OCI-LY7 (cell line): ENCODE results near the gene GPATCH3. TPM values are rescaled to one million over a fixed set of nuclear protein-coding genes. Genes with fewer than 3 reads are reported as not detected.

Experiments
- BruUV-seq: library from RNA; stranded (reverse); fragments of 400-500 nt; replicated peaks from 2 replicates; lab custom pipeline; 2021; lab: Mats Ljungman, UMichigan
- CTCF ChIA-PET: fragments of 300-600 bp; sonication (Branson Sonifier 250); formaldehyde crosslinking; loops from one replicate; lab custom pipeline; 2022; ENCODE audit warnings: antibody characterized with exemption; ENCODE audit not compliant: unreplicated experiment; lab: Charles Lee
- POLR2A ChIA-PET: fragments of 300-600 bp; sonication (Branson Sonifier 250); formaldehyde crosslinking; loops from one replicate; lab custom pipeline; 2022; ENCODE audit warnings: antibody characterized with exemption; lab: Charles Lee
- DNase-seq: peaks from one replicate; pipeline ENCODE4 v3.0.0-alpha.2; 2015; ENCODE audit warnings: low spot score
- H2AFZ ChIP-seq: fragments of 200-600 bp; sonication (generic), shearing (Covaris generic); 2 replicates; pipeline ENCODE4 v1.6.1; 2014; ENCODE audit warnings: mild to moderate bottlenecking, antibody characterized with exemption, low read length, moderate library complexity
- H3K27ac ChIP-seq: fragments of 200-600 bp; sonication (generic); 2 replicates; pipeline ENCODE4 v1.5.1; 2014; ENCODE audit warnings: mixed run types, low read depth, mild to moderate bottlenecking, moderate library complexity, low read length, inconsistent platforms; ENCODE audit not compliant: poor library complexity, severe bottlenecking
- H3K36me3 ChIP-seq: fragments of 200-600 bp; sonication (generic); 2 replicates; pipeline ENCODE4 v1.6.1; 2014; ENCODE audit warnings: mild to moderate bottlenecking, antibody characterized with exemption, low read length, moderate library complexity, mixed read lengths; ENCODE audit not compliant: insufficient read depth
- H3K4me1 ChIP-seq: fragments of 200-600 bp; sonication (generic); 2 replicates; pipeline ENCODE4 v1.5.1; 2014; ENCODE audit warnings: mild to moderate bottlenecking, low read length; ENCODE audit not compliant: insufficient read depth, poor library complexity, severe bottlenecking
- H3K4me2 ChIP-seq: fragments of 200-600 bp; sonication (generic); 2 replicates; pipeline ENCODE4 v1.6.1; 2014; ENCODE audit warnings: mild to moderate bottlenecking, low read length
- H3K4me3 ChIP-seq: fragments of 200-600 bp; sonication (generic); 2 replicates; pipeline ENCODE4 v1.5.1; 2014; ENCODE audit warnings: mild to moderate bottlenecking, low read depth, low read length; ENCODE audit not compliant: poor library complexity, severe bottlenecking
- H3K79me2 ChIP-seq: fragments of 200-600 bp; sonication (generic); 2 replicates; pipeline ENCODE4 v1.6.1; 2016; ENCODE audit warnings: low read depth, mild to moderate bottlenecking, low read length, moderate library complexity, mixed read lengths; ENCODE audit not compliant: insufficient read depth
- H3K9me2 ChIP-seq: fragments of 200-600 bp; sonication (generic); 2 replicates; pipeline ENCODE4 v1.6.1; 2016; ENCODE audit warnings: mild to moderate bottlenecking, low read length, mixed read lengths; ENCODE audit not compliant: insufficient read depth
- H3K9me3 ChIP-seq: fragments of 200-600 bp; sonication (generic); 2 replicates; pipeline ENCODE4 v1.6.1; 2014; ENCODE audit warnings: mild to moderate bottlenecking, mixed run types, low read length, mixed read lengths
- H4K20me1 ChIP-seq: fragments of 200-600 bp; sonication (generic); 2 replicates; pipeline ENCODE4 v1.6.1; 2014; ENCODE audit warnings: mild to moderate bottlenecking, antibody characterized with exemption, low read length, moderate library complexity, mixed read lengths; ENCODE audit not compliant: insufficient read depth
- EZH2phosphoT487 ChIP-seq: fragments of 200-600 bp; sonication (generic); IDR thresholded peaks from 2 replicates; pipeline ENCODE4 v1.6.1; 2018; ENCODE audit warnings: low read depth, borderline replicate concordance, mild to moderate bottlenecking, mixed run types, antibody characterized with exemption, low read length, moderate library complexity, mixed read lengths
- intact Hi-C: fragments of 100-400 bp; cut with micrococcal nuclease; formaldehyde crosslinking; loops from one replicate; pipeline ENCODE4 v1.10.0; 2022; ENCODE audit not compliant: unreplicated experiment
- total RNA-seq, 2 experiments: library from RNA; depleted of rRNA in 1 of 2; stranded (reverse); fragments of >200 nt in 1 of 2; shearing (Covaris generic) in 1 of 2; gene quantifications; 2 replicates each; pipeline ENCODE4 v1.2.3, GENCODE V29; 2014 to 2022
- TF ChIP-seq, protein P1 (sequence below): fragments of 200-600 bp; sonication (generic); conservative IDR thresholded peaks from 2 replicates; pipeline ENCODE4 v1.5.1; 2014; ENCODE audit warnings: mild to moderate bottlenecking, antibody characterized with exemption, low read length, moderate library complexity, mixed read lengths

Gene GPATCH3
- total RNA-seq, 2 experiments from 2014 or later = 9.2 to 15.2 TPM

DNA sequence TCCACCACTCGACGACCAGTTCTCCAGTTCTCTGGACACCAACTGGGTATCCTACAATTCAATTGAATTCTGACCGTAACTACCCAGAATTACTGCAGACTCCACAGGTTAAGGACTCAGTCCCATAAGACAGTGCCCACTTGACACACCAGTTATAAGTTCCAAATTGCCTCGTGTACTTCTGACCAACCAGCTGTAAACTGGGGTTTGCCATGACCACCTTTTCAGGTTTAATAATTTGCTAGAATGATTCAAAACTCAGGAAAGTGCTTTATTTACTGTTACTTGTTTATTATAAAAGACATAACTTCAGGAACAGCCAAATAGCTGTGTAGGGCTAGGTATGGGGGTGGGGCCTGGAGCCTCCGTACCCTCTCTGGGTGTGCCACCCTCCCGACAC lies 36.6 kb upstream of the GPATCH3 start:
- peaks cover 39% of the 10 kb centered on the region; the same call in 1 of the 2 replicates for H3K79me2 ChIP-seq
- no peaks in the 10 kb centered on the region for H4K20me1 ChIP-seq
- peaks cover 80% of the 10 kb centered on the region for H3K36me3 ChIP-seq
- no peak overlapping the region for H3K4me2 ChIP-seq
- DNase-seq = no peak
- no peak overlapping the region for H3K27ac ChIP-seq
- BruUV-seq = TSS peak; percentile 18
- H3K4me1 ChIP-seq = peaks cover 12% of the 10 kb centered on the region
- no peak overlapping the region for H2AFZ ChIP-seq
- no peaks in the 10 kb centered on the region for H3K9me2 ChIP-seq
- intact Hi-C loops = no loop called here
- H3K9me3 ChIP-seq = no peaks in the 10 kb centered on the region
- H3K4me3 ChIP-seq = no peak overlapping the region
- POLR2A ChIA-PET = interaction anchor here (0.6 kb wide), 1 partner anchor 83 kb away, joined by 3 read pairs; no protein-coding TSS in a partner anchor
- TF ChIP-seq, protein P1, sequence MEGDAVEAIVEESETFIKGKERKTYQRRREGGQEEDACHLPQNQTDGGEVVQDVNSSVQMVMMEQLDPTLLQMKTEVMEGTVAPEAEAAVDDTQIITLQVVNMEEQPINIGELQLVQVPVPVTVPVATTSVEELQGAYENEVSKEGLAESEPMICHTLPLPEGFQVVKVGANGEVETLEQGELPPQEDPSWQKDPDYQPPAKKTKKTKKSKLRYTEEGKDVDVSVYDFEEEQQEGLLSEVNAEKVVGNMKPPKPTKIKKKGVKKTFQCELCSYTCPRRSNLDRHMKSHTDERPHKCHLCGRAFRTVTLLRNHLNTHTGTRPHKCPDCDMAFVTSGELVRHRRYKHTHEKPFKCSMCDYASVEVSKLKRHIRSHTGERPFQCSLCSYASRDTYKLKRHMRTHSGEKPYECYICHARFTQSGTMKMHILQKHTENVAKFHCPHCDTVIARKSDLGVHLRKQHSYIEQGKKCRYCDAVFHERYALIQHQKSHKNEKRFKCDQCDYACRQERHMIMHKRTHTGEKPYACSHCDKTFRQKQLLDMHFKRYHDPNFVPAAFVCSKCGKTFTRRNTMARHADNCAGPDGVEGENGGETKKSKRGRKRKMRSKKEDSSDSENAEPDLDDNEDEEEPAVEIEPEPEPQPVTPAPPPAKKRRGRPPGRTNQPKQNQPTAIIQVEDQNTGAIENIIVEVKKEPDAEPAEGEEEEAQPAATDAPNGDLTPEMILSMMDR = no peak
- TF ChIP-seq EZH2phosphoT487 = no peak
- CTCF ChIA-PET = no interaction called here

- BruUV-seq = no TSS peak
- H3K4me2 ChIP-seq = peak overlapping the region; percentile 55; the same call in 1 of the 2 replicates
- peak overlapping the region; percentile 55 for H3K27ac ChIP-seq
- TF ChIP-seq, protein P1 = no peak
- TF ChIP-seq EZH2phosphoT487 = no peak
- CTCF ChIA-PET = no interaction called here
- peaks cover 65% of the 10 kb centered on the region; the same call in 1 of the 2 replicates for H3K79me2 ChIP-seq
- H3K9me2 ChIP-seq = no peaks in the 10 kb centered on the region
- no peak overlapping the region for H2AFZ ChIP-seq
- no peaks in the 10 kb centered on the region for H4K20me1 ChIP-seq
- intact Hi-C loops = no loop called here
- no peak overlapping the region for H3K4me3 ChIP-seq
- no peaks in the 10 kb centered on the region for H3K9me3 ChIP-seq
- POLR2A ChIA-PET = interaction anchor here (0.7 kb wide), 1 partner anchor 77 kb away, joined by 3 read pairs; no protein-coding TSS in a partner anchor
- H3K36me3 ChIP-seq = peaks cover 83% of the 10 kb centered on the region
- peak; percentile 72 for DNase-seq
- H3K4me1 ChIP-seq = peaks cover 12% of the 10 kb centered on the region
Measured at GRCh38 chr1:26932531-26932930, 32.3 kb upstream of the GPATCH3 start.

GRCh38 chr1:26923711-26924110 lies 23.4 kb upstream of the GPATCH3 start:
- H3K4me1 ChIP-seq = peaks cover 16% of the 10 kb centered on the region
- no peak overlapping the region for H3K27ac ChIP-seq
- no peak for DNase-seq
- no TSS peak for BruUV-seq
- H3K36me3 ChIP-seq = peaks cover 60% of the 10 kb centered on the region
- H3K79me2 ChIP-seq = peaks cover 56% of the 10 kb centered on the region
- intact Hi-C loops = no loop called here
- no peak overlapping the region for H3K4me2 ChIP-seq
- no peak overlapping the region for H2AFZ ChIP-seq
- no peaks in the 10 kb centered on the region for H3K9me3 ChIP-seq
- H3K9me2 ChIP-seq = no peaks in the 10 kb centered on the region
- no peak for TF ChIP-seq EZH2phosphoT487
- TF ChIP-seq, protein P1 = no peak
- peaks cover 10% of the 10 kb centered on the region; the same call in 1 of the 2 replicates for H4K20me1 ChIP-seq
- POLR2A ChIA-PET = interaction anchor here (0.6 kb wide), 1 partner anchor 24 kb away, joined by 3 read pairs; no protein-coding TSS in a partner anchor
- CTCF ChIA-PET = no interaction called here
- H3K4me3 ChIP-seq = no peak overlapping the region
